Measurements from ENCODE around the gene TRIM5.

- TF ChIP-seq EZH2 (IDR thresholded peaks at IDR 0.05; ENCODE audit: borderline replicate concordance, insufficient read depth, low read depth, low read length, poor library complexity, severe bottlenecking) (no peak), CTCF (IDR thresholded peaks at IDR 0.05) (no peak)
These were observed 5.9 kb upstream of the TRIM5 start for GRCh38 chr11:5690736-5691135.

Measured in B cell (primary cell).